Neural cell (in vitro differentiated cells): ENCODE results near the gene MSH3. TPM values are rescaled to one million over a fixed set of nuclear protein-coding genes. Genes with fewer than 3 reads are reported as not detected.

ENCODE experiments used
- H2AFZ ChIP-seq: fragments of 200-600, 300-800 bp; sonication (generic), shearing (Covaris generic); 2 replicates; pipeline ENCODE4 v1.6.0; 2014; ENCODE audit warnings: low read depth, mild to moderate bottlenecking, antibody characterized with exemption, low read length, moderate library complexity
- H3F3A ChIP-seq: fragments of 200-600 bp; shearing (Covaris generic); 2 replicates; pipeline ENCODE4 v1.6.1; 2016; ENCODE audit warnings: mild to moderate bottlenecking, moderate library complexity, mixed read lengths, antibody characterized with exemption, low read length; ENCODE audit not compliant: insufficient read depth, poor library complexity, severe bottlenecking
- H3K27ac ChIP-seq: fragments of 200-600, 300-800 bp; sonication (generic), shearing (Covaris generic); 2 replicates; pipeline ENCODE4 v1.5.1; 2014; ENCODE audit warnings: mild to moderate bottlenecking, low read length, moderate library complexity
- H3K27me3 ChIP-seq: fragments of 300-800, 200-600 bp; sonication (generic), shearing (Covaris generic); 2 replicates; pipeline ENCODE4 v1.6.0; 2014; ENCODE audit warnings: mild to moderate bottlenecking, low read depth, low read length, moderate library complexity; ENCODE audit not compliant: insufficient read depth
- H3K36me3 ChIP-seq: fragments of 300-800, 200-600 bp; sonication (generic), shearing (Covaris generic); 2 replicates; pipeline ENCODE4 v1.5.1; 2014; ENCODE audit warnings: mild to moderate bottlenecking, antibody characterized with exemption, low read length, moderate library complexity; ENCODE audit not compliant: insufficient read depth
- H3K4me2 ChIP-seq: fragments of 300-800, 200-600 bp; sonication (generic), shearing (Covaris generic); 2 replicates; pipeline ENCODE4 v1.6.0; 2014; ENCODE audit warnings: mild to moderate bottlenecking, low read length
- H3K4me3 ChIP-seq: fragments of 300-800, 200-600 bp; sonication (generic), shearing (Covaris generic); 2 replicates; pipeline ENCODE4 v1.5.1; 2014; ENCODE audit warnings: mild to moderate bottlenecking, low read length, moderate library complexity
- H3K79me2 ChIP-seq: fragments of 200-600 bp; shearing (Covaris generic); replicated peaks from 2 replicates; pipeline ENCODE4 v1.6.0; 2014; ENCODE audit warnings: mild to moderate bottlenecking, low read length, moderate library complexity; ENCODE audit not compliant: insufficient read depth
- H3K9ac ChIP-seq: fragments of 300-800, 200-600 bp; sonication (generic), shearing (Covaris generic); 2 replicates; pipeline ENCODE4 v1.6.1; 2016; ENCODE audit warnings: mild to moderate bottlenecking, low read length, mixed read lengths
- H3K9me2 ChIP-seq: fragments of 200-600 bp; shearing (Covaris generic); 2 replicates; pipeline ENCODE4 v1.6.1; 2016; ENCODE audit warnings: mild to moderate bottlenecking, low read length, mixed read lengths; ENCODE audit not compliant: insufficient read depth
- H3K9me3 ChIP-seq: fragments of 200-600, 300-800 bp; sonication (generic), shearing (Covaris generic); 2 replicates; pipeline ENCODE4 v1.6.1; 2016; ENCODE audit warnings: mild to moderate bottlenecking, mixed run types, low read length, moderate library complexity, mixed read lengths
- H4K20me1 ChIP-seq: fragments of 200-600 bp; shearing (Covaris generic); 2 replicates; pipeline ENCODE4 v1.6.1; 2016; ENCODE audit warnings: mild to moderate bottlenecking, mixed run types; ENCODE audit not compliant: insufficient read depth
- CTCF ChIP-seq: fragments of 450-650 bp; IDR thresholded peaks from 2 replicates; pipeline ENCODE4 v1.5.1; 2014; ENCODE audit warnings: antibody characterized with exemption, mild to moderate bottlenecking, moderate library complexity; ENCODE audit not compliant: poor library complexity, severe bottlenecking
- EP300 ChIP-seq: fragments of 450-650 bp; conservative IDR thresholded peaks from 2 replicates; pipeline ENCODE4 v1.6.1; 2014; ENCODE audit warnings: antibody characterized with exemption, mild to moderate bottlenecking, moderate library complexity; ENCODE audit not compliant: poor library complexity, severe bottlenecking
- EZH2 ChIP-seq: fragments of 200-600, 300-800 bp; shearing (Covaris generic), sonication (generic); IDR thresholded peaks from 2 replicates; pipeline ENCODE4 v1.6.1; 2014; ENCODE audit warnings: antibody characterized with exemption, low read length, borderline replicate concordance, mild to moderate bottlenecking; ENCODE audit not compliant: insufficient read depth, poor library complexity, severe bottlenecking
- MXI1 ChIP-seq: fragments of 450-650 bp; conservative IDR thresholded peaks from 2 replicates; pipeline ENCODE4 v1.6.1; 2014; ENCODE audit warnings: antibody characterized with exemption, mild to moderate bottlenecking; ENCODE audit not compliant: poor library complexity, severe bottlenecking
- POLR2AphosphoS5 ChIP-seq: IDR thresholded peaks from 2 replicates; pipeline ENCODE4 v1.6.1; 2012
- RAD21 ChIP-seq: fragments of 450-650 bp; conservative IDR thresholded peaks from 2 replicates; pipeline ENCODE4 v1.6.1; 2014; ENCODE audit warnings: antibody characterized with exemption, mild to moderate bottlenecking, moderate library complexity
- REST ChIP-seq: IDR thresholded peaks from 2 replicates; pipeline ENCODE4 v1.6.1; 2012; ENCODE audit warnings: borderline replicate concordance
- SMC3 ChIP-seq: fragments of 450-650 bp; conservative IDR thresholded peaks from 2 replicates; pipeline ENCODE4 v1.6.1; 2014; ENCODE audit warnings: antibody characterized with exemption, mild to moderate bottlenecking, moderate library complexity; ENCODE audit not compliant: poor library complexity
- TAF1 ChIP-seq: IDR thresholded peaks from 2 replicates; pipeline ENCODE4 v1.6.1; 2012; ENCODE audit warnings: low read depth
- polyA plus RNA-seq: library from polyadenylated mRNA; depleted of rRNA; stranded (reverse); fragments of >200 nt; gene quantifications from 2 replicates; pipeline ENCODE4 v1.2.3, GENCODE V29; 2014

Gene MSH3
- polyA plus RNA-seq, 1 donor from 2014 or later: 9.8 TPM

DNA sequence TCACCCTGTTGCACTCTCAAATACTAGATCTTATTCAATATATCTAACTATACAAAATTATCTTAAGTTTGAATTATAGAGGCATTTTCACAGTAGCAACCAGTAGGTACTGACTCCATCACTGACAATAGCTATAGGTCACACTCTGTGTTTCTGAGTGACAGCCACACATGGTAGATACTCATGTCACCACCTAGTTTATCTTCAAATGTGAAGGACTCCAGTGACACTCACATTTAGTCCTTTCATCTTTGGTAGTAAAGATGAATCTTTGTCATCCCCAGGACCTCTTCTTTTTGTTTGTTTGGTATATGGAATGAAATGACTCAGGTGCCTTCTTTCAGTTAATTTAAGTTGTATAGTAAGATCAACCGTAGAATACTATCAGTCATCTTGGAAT, 102.8 kb downstream of the MSH3 start:
- TF ChIP-seq POLR2AphosphoS5 (no peak), EZH2 (no peak), TAF1 (no peak), SMC3 (no peak), CTCF (no peak), RAD21 (no peak), REST (no peak), EP300 (no peak)
- H3K79me2 ChIP-seq: no peaks in the 10 kb centered on the region
- no peak overlapping the region for H3K4me2 ChIP-seq
- no peak overlapping the region for H3K27ac ChIP-seq
- H3K9me2 ChIP-seq: no peaks in the 10 kb centered on the region
- H2AFZ ChIP-seq: no peak overlapping the region
- no peaks in the 10 kb centered on the region for H4K20me1 ChIP-seq
- no peak overlapping the region for H3K9ac ChIP-seq
- H3K27me3 ChIP-seq: no peaks in the 10 kb centered on the region
- H3K36me3 ChIP-seq: no peaks in the 10 kb centered on the region
- H3F3A ChIP-seq: no peaks in the 10 kb centered on the region
- H3K9me3 ChIP-seq: no peaks in the 10 kb centered on the region
- H3K4me3 ChIP-seq: no peak overlapping the region

- no peaks in the 10 kb centered on the region for H3K27me3 ChIP-seq
- no peaks in the 10 kb centered on the region for H3K9me2 ChIP-seq
- H3F3A ChIP-seq: no peaks in the 10 kb centered on the region
- H2AFZ ChIP-seq: no peak overlapping the region
- no peaks in the 10 kb centered on the region for H4K20me1 ChIP-seq
- H3K9me3 ChIP-seq: no peaks in the 10 kb centered on the region
- H3K4me2 ChIP-seq: no peak overlapping the region
- H3K4me3 ChIP-seq: no peak overlapping the region
- no peaks in the 10 kb centered on the region for H3K79me2 ChIP-seq
- H3K27ac ChIP-seq: no peak overlapping the region
- H3K9ac ChIP-seq: no peak overlapping the region
- TF ChIP-seq SMC3 (no peak), TAF1 (no peak), POLR2AphosphoS5 (no peak), RAD21 (no peak), EZH2 (no peak), CTCF (no peak), REST (no peak), EP300 (no peak), MXI1 (no peak)
- H3K36me3 ChIP-seq: no peaks in the 10 kb centered on the region
Measured at GRCh38 chr5:80759866-80760577, 105.6 kb downstream of the MSH3 start.
